HG03439 (cell line): ENCODE results near the gene EIF2S3B.

Experiments used
- ATAC-seq: cut with Tn5 transposase; IDR thresholded peaks from one replicate; pipeline ENCODE4 v1.9.1; 2021; ENCODE audit warnings: mild to moderate bottlenecking, moderate library complexity; ENCODE audit not compliant: unreplicated experiment

The EIF2S3B gene

GRCh38 chr12:10553148-10553547 is 47.5 kb downstream of the EIF2S3B start:
- no peak for ATAC-seq

DNA sequence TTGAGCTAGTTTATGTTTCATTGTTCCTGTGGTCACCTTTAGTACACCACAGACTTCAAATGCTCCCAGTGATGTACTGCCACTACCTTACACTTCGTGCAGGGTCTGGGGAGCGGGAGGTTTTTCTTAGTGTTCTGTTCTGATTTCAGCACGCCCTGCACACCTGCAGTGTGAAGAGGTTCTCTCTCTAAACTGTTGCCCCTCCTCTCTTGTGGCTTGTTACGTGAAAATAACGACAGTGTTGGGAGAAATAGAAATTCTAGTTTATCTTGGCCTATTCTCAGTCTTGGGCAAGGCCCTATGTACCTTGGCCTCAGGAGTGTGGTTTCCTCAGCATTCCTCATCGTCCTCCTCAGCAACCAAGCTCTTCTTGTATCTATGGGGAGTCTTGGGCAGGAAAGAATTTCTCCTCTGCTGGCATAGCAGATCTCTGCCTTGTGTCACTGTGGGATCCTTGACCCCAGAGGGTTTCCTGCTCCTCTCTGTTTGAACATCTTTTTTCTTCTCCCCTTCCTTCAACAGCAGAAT is 48.6 kb downstream of the EIF2S3B start:
- no peak for ATAC-seq

GRCh38 chr12:10554756-10555481 is 49.2 kb downstream of the EIF2S3B start:
- no peak for ATAC-seq

- ATAC-seq: no peak
Observed at GRCh38 chr12:10557329-10557728, 51.6 kb downstream of the EIF2S3B start.

DNA sequence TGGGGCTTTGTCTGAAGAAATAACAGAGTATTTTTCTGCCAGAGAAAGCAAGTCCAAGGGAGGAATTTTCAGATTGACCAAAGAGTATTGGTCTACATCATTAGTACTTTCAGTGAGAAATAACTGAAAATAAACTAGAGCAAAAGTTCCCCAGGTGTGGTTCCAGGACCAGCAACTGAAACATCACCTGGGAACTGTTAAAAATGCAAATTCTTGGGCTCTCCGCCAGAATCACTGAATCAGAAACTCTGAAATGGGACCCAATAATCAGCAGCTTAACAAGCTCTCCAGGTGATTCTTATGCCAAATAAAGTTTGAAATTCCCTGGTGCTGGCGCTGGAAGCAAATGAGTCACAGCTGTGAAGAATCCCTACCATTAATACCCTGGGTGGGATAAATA is 52.1 kb downstream of the EIF2S3B start:
- no peak for ATAC-seq
